ENCODE measurements around the gene GATD1.
A peak's percentile ranks its signal among the peaks of the same experiment; 100 is the strongest.

The GATD1 gene

GRCh38 chr11:776561-777287, 563 bp downstream of the GATD1 start:
- DNase-seq: peak; percentile 36

GRCh38 chr11:776263-776560, 1.1 kb downstream of the GATD1 start:
- DNase-seq: no peak

GRCh38 chr11:774873-775592, 2.3 kb downstream of the GATD1 start:
- DNase-seq: no peak

GRCh38 chr11:773830-774229, 3.5 kb downstream of the GATD1 start:
- no peak for DNase-seq

- DNase-seq: no peak
Measured at GRCh38 chr11:773425-773824, 3.9 kb downstream of the GATD1 start.

- no peak for DNase-seq
Measured at GRCh38 chr11:772429-773390, 4.6 kb downstream of the GATD1 start.

- DNase-seq: no peak
Measured at GRCh38 chr11:771617-772204, 5.6 kb downstream of the GATD1 start.

- no peak for DNase-seq
Measured at GRCh38 chr11:770642-771616, 6.4 kb downstream of the GATD1 start.

- DNase-seq: no peak
Measured at GRCh38 chr11:769887-770641, 7.2 kb downstream of the GATD1 start.

GRCh38 chr11:767238-767637, 10.0 kb downstream of the GATD1 start:
- no peak for DNase-seq

- no peak for DNase-seq
Measured at GRCh38 chr11:766936-767210, 10.4 kb downstream of the GATD1 start.

- DNase-seq: no peak
Measured at GRCh38 chr11:766106-766935, 11.0 kb downstream of the GATD1 start.

GRCh38 chr11:765802-766091, 11.5 kb downstream of the GATD1 start:
- DNase-seq: no peak

- peak; percentile 45 for DNase-seq
Measured at GRCh38 chr11:765025-765801, 12.1 kb downstream of the GATD1 start.

GRCh38 chr11:764322-765024, 12.8 kb downstream of the GATD1 start:
- DNase-seq: no peak

GRCh38 chr11:763549-764321, 13.6 kb downstream of the GATD1 start:
- DNase-seq: no peak

GRCh38 chr11:763073-763463, 14.2 kb downstream of the GATD1 start:
- peak; percentile 27 for DNase-seq

- DNase-seq: no peak
Measured at GRCh38 chr11:762421-763072, 14.7 kb downstream of the GATD1 start.

Data from NCI-H345 (cell line).